Urinary bladder (tissue), 4 donors: ENCODE results near the gene CDHR5. TPM values are rescaled to one million over a fixed set of nuclear protein-coding genes. Genes with fewer than 3 reads are reported as not detected.

Experiments used
- DNase-seq: peaks from one replicate; pipeline ENCODE4 v3.0.0-alpha.2; 2015; ENCODE audit errors: extremely low spot score
- H3K27ac ChIP-seq: one replicate; pipeline ENCODE4 v1.5.1; 2013; ENCODE audit warnings: low read depth, mild to moderate bottlenecking, moderate library complexity
- H3K36me3 ChIP-seq: one replicate; pipeline ENCODE4 v1.6.1; 2013; ENCODE audit warnings: mild to moderate bottlenecking, moderate library complexity; ENCODE audit not compliant: insufficient read depth
- H3K4me1 ChIP-seq: one replicate; pipeline ENCODE4 v1.6.1; 2013; ENCODE audit warnings: mild to moderate bottlenecking, moderate library complexity; ENCODE audit not compliant: insufficient read depth
- H3K4me3 ChIP-seq: one replicate; pipeline ENCODE4 v1.5.1; 2013; ENCODE audit warnings: low read depth, low read length
- WGBS: extraction: QIAGEN DNeasy Blood & Tissue Kit; methylation state at CpG from one replicate; pipeline ENCODE4 v1.1.7; 2013; 5-methylcytosine and 5-hydroxymethylcytosine counted together
- polyA plus RNA-seq: library from polyadenylated mRNA; stranded (reverse); fragments of 200-250 nt; gene quantifications from one replicate; pipeline ENCODE4 v1.2.3, GENCODE V29; 2013
- total RNA-seq: library from RNA; depleted of rRNA; stranded (reverse); fragments of >200 nt; gene quantifications from one replicate; pipeline ENCODE4 v1.2.3, GENCODE V29; 2014
- donor health status: healthy with polysubstance abuse.
- donor health status: healthy.

Gene CDHR5
- total and polyA plus RNA-seq, 2 donors: 0.05 TPM; not detected in 1

DNA sequence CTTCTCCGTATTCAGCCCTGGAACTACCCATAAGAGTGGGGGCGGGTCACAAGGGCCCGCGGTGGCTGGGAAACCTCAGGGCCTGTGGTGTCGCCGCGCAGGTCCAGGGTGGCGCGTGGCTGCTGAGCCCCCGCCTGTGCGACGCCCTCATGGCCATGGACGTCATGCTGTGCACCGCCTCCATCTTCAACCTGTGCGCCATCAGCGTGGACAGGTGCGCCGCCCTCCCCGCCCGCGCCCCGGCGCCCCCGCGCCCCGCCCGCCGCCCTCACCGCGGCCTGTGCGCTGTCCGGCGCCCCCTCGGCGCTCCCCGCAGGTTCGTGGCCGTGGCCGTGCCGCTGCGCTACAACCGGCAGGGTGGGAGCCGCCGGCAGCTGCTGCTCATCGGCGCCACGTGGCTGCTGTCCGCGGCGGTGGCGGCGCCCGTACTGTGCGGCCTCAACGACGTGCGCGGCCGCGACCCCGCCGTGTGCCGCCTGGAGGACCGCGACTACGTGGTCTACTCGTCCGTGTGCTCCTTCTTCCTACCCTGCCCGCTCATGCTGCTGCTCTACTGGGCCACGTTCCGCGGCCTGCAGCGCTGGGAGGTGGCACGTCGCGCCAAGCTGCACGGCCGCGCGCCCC, 14.7 kb upstream of the CDHR5 start:
- Histone ChIP-seq H3K36me3 (no peaks in the 10 kb centered on the region), H3K27ac (no peak overlapping the region), H3K4me1 (peaks cover 4% of the 10 kb centered on the region), H3K4me3 (no peak overlapping the region)
- WGBS: 8% methylated on average over 80 of the region's 80 CpGs
- DNase-seq: no peak

DNA sequence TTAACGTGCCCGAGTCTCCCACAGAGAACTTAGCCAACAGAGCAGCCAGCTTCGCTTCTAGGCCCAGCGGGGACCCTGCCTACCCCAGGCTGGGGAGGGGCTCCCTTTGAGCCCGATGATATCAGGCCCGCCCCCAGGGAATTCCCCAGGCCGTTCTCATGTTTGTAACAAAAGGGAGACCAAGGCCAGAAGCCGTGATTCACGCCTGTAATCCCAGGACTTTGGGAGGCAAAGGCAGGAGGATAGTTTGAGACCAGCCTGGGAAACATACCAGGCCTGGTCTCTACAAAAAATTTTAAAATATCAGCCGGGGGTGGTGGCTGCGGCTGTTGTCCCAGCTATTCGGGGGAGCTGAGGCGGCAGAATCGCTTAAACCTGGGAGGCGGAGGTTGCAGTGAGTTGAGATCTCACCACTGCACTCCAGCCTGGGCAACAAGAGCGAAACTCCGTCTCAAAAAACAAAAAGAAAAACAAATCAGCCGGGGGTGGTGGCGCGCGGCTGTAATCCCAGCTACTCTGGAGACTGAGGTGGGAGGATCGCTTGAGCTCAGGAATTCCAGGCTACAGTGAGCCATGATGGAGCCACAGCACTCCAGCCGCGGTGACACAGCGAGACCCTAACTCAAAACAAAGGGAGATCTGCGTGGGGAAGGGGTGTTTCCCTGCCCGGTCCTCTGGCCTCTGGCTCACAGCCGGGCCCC, 14.0 kb upstream of the CDHR5 start:
- H3K4me1 ChIP-seq: peaks cover 4% of the 10 kb centered on the region
- no peaks in the 10 kb centered on the region for H3K36me3 ChIP-seq
- DNase-seq: no peak
- 57% methylated on average over 28 of the region's 28 CpGs for WGBS
- H3K27ac ChIP-seq: no peak overlapping the region
- no peak overlapping the region for H3K4me3 ChIP-seq

- Histone ChIP-seq H3K27ac (no peak overlapping the region), H3K36me3 (no peaks in the 10 kb centered on the region), H3K4me1 (peaks cover 4% of the 10 kb centered on the region), H3K4me3 (peak overlapping the region; percentile 30)
- no peak for DNase-seq
- 33% methylated on average over 55 of the region's 55 CpGs for WGBS
Observed at GRCh38 chr11:637593-638521, 13.1 kb upstream of the CDHR5 start.

- peak overlapping the region; percentile 30 for H3K4me3 ChIP-seq
- DNase-seq: no peak
- no peaks in the 10 kb centered on the region for H3K36me3 ChIP-seq
- WGBS: 2% methylated on average over 34 of the region's 34 CpGs
- no peak overlapping the region for H3K27ac ChIP-seq
- peaks cover 6% of the 10 kb centered on the region for H3K4me1 ChIP-seq
Observed at GRCh38 chr11:637333-637592, 12.5 kb upstream of the CDHR5 start.

GRCh38 chr11:636511-637332, 12.0 kb upstream of the CDHR5 start, which contains the start of gene DRD4:
DRD4 (plus strand) TSS chr11:637269; CDS start chr11:637305, 36 bp downstream.
- Histone ChIP-seq H3K4me3 (peak within 1 kb of the TSS; percentile 30), H3K36me3 (no peaks in the 10 kb centered on the region), H3K4me1 (peaks cover 6% of the 10 kb centered on the region), H3K27ac (no peak within 1 kb of the TSS)
- no peak for DNase-seq
- 11% methylated on average over 100 of the region's 100 CpGs for WGBS

- no peak for DNase-seq
- Histone ChIP-seq H3K27ac (no peak overlapping the region), H3K4me3 (no peak overlapping the region), H3K4me1 (peaks cover 6% of the 10 kb centered on the region), H3K36me3 (no peaks in the 10 kb centered on the region)
- WGBS: 75% methylated on average over 22 of the region's 22 CpGs
Observed at GRCh38 chr11:635945-636510, 11.3 kb upstream of the CDHR5 start.

DNA sequence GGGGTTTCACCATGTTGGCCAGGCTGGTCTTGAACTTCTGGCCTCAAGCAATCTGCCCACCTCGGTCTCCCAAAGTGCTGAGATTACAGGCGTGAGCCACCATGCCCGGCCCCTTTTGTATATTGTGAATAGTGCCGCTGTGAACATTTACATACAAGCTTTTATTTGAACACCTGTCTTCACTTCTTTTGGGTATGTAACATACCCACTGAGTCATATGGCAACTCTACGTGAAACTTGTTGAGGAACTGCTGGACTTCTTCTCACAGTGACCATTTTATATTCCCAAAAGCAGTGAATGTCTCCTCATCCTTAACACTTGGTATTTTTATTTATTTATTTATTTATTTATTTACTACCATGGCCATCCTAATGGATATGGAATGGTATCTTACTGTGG, 6.1 kb upstream of the CDHR5 start:
- DNase-seq: no peak
- 93% methylated on average over 5 of the region's 5 CpGs for WGBS
- no peak overlapping the region for H3K4me3 ChIP-seq

GRCh38 chr11:629237-629583, 4.5 kb upstream of the CDHR5 start:
- 41% methylated on average over 10 of the region's 10 CpGs for WGBS
- DNase-seq: no peak
- peaks cover 4% of the 10 kb centered on the region for H3K4me1 ChIP-seq
- H3K36me3 ChIP-seq: no peaks in the 10 kb centered on the region
- H3K4me3 ChIP-seq: no peak overlapping the region
- no peak overlapping the region for H3K27ac ChIP-seq

More for the DNA sequence above, 6.1 kb upstream of the CDHR5 start:
- H3K27ac ChIP-seq: no peak overlapping the region
- H3K36me3 ChIP-seq: no peaks in the 10 kb centered on the region
- peaks cover 4% of the 10 kb centered on the region for H3K4me1 ChIP-seq

DNA sequence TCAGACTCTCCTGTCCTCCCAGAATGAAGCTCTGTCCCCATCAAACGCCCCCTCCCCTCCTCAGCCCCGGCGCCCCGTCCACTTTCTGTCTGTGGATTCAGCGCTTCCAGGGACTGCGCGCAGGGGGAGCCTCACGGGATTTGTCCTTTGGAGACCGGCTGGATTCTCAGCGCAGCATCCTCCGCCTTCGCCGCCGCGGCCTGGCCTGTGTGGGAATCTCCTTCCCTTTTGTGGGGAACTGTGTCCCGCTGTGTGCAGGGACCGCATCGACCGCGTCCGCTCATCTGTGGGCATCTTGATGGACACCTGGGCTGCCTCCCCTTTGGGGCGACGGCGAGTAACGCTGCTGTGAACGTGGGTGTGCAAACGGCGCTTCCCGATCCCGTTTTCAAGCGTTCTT, 3.3 kb upstream of the CDHR5 start:
- H3K4me3 ChIP-seq: no peak overlapping the region
- no peak overlapping the region for H3K27ac ChIP-seq
- H3K36me3 ChIP-seq: no peaks in the 10 kb centered on the region
- WGBS: 95% methylated on average over 31 of the region's 31 CpGs
- H3K4me1 ChIP-seq: peaks cover 4% of the 10 kb centered on the region
- no peak for DNase-seq

GRCh38 chr11:627308-627576, 2.5 kb upstream of the CDHR5 start:
- Histone ChIP-seq H3K4me1 (peaks cover 2% of the 10 kb centered on the region), H3K4me3 (no peak overlapping the region), H3K27ac (no peak overlapping the region), H3K36me3 (no peaks in the 10 kb centered on the region)
- DNase-seq: no peak
- WGBS: 20% methylated on average over 28 of the region's 28 CpGs

DNA sequence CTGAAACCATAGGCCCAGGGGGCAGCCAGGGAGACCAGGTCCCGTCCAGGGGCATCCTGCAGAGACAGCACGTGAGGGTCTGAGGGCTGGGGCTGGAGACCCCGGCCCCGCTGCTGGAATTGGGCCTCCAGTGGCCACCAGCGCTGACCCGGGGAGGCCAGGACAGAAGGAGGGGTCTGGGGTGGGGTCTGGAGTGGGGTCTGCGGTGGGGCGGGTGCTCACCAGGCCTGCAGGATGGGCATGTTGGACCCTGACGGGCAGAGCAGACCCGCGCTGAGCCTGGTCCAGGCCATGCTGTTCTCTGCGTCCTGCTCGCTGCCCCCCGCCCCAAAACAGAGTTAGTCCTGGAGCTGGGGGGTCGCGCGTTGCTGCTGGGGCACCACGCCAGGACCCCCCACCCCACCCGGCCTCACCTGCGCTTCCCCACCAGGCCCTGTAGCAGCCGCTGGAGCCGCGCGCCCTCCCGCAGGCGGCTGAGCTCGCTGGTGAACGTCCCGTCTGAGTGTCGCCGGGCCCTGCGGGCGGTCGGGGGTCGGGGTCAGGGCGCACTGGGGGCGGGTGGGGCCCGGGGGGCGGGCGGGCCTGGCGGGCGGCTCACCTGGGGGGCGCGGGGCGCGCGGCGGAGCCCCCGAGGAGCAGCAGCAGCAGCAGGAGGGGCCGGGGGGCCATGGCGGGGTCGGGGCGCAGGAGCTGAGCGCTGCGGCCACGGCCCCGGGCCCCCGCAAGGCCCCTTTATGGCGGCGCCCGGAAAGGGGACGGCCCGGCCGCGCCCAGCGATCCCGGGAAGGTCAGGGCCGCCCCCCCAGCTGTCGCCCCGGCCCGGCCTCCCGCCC, 1.9 kb upstream of the CDHR5 start, which contains the start of gene SCT:
TSS of gene SCT (minus strand) at position 707 of the 833 bp plus-strand sequence. CDS start at position 669, 38 bp downstream.
- DNase-seq: no peak
- Histone ChIP-seq H3K4me1 (peaks cover 2% of the 10 kb centered on the region), H3K4me3 (no peak within 1 kb of the TSS), H3K36me3 (no peaks in the 10 kb centered on the region), H3K27ac (no peak within 1 kb of the TSS)
- 13% methylated on average over 70 of the region's 72 CpGs for WGBS

DNA sequence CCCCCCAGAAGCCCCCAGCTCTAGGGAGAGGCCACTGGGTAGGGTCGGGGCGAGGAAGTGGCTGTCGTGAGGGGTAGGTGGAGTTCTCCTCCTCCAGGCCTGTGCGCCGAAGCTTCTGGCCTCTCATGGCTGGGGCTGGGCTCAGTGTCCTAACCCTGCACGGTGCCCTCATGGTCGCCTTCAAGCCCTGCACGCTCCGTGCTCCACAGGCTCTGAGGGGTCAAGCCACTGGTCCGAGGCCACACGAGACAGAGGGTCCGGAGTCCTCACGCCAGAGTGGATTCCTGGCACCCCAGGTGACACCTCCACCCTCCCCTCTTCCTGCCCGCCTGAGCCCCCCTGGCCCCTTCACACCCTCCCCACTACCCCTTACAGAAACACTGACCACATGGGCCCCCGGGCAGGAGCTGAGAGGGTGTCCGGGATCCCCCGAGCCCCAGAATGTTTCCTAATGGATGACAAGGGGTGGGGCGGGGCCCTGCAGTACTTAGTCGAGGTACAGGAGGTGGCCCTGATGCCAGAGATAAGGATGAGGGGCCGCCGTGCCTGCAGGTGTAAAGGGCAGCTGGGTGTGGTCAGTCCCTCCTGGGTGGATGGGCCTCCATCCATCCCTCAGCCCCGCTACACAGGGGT, 997 bp upstream of the CDHR5 start:
- WGBS: 72% methylated on average over 22 of the region's 22 CpGs
- peaks cover 2% of the 10 kb centered on the region for H3K4me1 ChIP-seq

More for the DNA sequence above, 997 bp upstream of the CDHR5 start:
- DNase-seq: no peak
- H3K4me3 ChIP-seq: no peak overlapping the region
- no peaks in the 10 kb centered on the region for H3K36me3 ChIP-seq
- H3K27ac ChIP-seq: no peak overlapping the region
